ENCODE measurements around the gene NCOR2. TPM values are rescaled to one million over a fixed set of nuclear protein-coding genes. Genes with fewer than 3 reads are reported as not detected.
A peak's percentile ranks its signal among the peaks of the same experiment; 100 is the strongest.

NCOR2 gene
- total RNA-seq, 1 donor from 2014 or later, result 251 TPM

DNA sequence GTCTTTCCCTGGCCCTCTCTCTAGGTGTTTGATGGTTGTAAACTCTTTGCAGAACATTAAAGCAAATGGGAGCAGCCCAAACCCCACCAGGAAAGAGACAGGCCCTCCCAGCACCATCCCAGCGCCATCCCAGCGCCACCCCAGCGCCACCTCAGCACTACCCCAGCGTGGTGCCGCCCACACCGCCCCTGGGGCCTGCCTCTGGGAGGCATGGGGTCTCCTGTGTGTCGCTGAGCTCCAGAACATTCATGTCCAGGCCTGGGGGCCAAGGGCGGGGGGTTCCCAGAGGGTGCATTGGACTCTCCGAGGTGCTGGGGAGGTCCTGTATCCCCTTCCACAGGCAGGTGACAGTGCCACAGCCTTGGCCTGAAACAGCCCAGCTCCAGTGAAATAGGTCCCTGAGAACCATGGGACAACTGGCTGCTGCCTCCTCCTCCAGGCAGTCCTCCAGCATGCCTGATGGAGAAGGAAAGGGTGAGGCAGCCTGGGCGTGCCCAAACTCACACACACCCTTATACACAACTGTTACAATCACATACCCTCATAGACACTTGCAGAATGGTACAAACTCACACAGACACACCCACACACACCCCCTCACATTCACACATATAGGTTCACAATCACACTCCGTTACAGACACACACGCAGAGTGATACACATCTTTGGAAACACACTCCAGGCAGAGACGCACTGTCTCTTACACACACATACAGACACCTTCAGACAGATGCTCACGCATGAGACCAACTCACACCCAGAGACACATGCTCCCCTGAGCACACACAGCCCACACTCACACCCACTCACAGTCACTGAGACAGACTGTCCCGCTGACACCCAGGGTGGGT is 44.4 kb upstream of the NCOR2 start:
- Mint-ChIP-seq H3K4me1 (ENCODE audit: low read depth) (peaks cover 7% of the 10 kb centered on the region), H3K27ac (no peak overlapping the region), H3K27me3 (peaks cover 4% of the 10 kb centered on the region), H3K9me3 (ENCODE audit: low read depth) (no peaks in the 10 kb centered on the region), H3K36me3 (ENCODE audit: insufficient read depth) (no peaks in the 10 kb centered on the region), H3K4me3 (ENCODE audit: low read depth) (no peak overlapping the region)
- DNase-seq (ENCODE audit: low spot score, unreplicated experiment), result no peak
- TF ChIP-seq, protein P1, sequence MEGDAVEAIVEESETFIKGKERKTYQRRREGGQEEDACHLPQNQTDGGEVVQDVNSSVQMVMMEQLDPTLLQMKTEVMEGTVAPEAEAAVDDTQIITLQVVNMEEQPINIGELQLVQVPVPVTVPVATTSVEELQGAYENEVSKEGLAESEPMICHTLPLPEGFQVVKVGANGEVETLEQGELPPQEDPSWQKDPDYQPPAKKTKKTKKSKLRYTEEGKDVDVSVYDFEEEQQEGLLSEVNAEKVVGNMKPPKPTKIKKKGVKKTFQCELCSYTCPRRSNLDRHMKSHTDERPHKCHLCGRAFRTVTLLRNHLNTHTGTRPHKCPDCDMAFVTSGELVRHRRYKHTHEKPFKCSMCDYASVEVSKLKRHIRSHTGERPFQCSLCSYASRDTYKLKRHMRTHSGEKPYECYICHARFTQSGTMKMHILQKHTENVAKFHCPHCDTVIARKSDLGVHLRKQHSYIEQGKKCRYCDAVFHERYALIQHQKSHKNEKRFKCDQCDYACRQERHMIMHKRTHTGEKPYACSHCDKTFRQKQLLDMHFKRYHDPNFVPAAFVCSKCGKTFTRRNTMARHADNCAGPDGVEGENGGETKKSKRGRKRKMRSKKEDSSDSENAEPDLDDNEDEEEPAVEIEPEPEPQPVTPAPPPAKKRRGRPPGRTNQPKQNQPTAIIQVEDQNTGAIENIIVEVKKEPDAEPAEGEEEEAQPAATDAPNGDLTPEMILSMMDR (IDR thresholded peaks at IDR 0.05; ENCODE audit: unreplicated experiment), result no peak

GRCh38 chr12:124610629-124611558 is 43.5 kb upstream of the NCOR2 start:
- Mint-ChIP-seq H3K27me3 (peaks cover 4% of the 10 kb centered on the region), H3K9me3 (ENCODE audit: low read depth) (no peaks in the 10 kb centered on the region), H3K4me3 (ENCODE audit: low read depth) (no peak overlapping the region), H3K27ac (no peak overlapping the region), H3K4me1 (ENCODE audit: low read depth) (peaks cover 11% of the 10 kb centered on the region), H3K36me3 (ENCODE audit: insufficient read depth) (no peaks in the 10 kb centered on the region)
- DNase-seq (ENCODE audit: low spot score, unreplicated experiment), result no peak
- TF ChIP-seq, protein P1 (IDR thresholded peaks at IDR 0.05; ENCODE audit: unreplicated experiment), result no peak

DNA sequence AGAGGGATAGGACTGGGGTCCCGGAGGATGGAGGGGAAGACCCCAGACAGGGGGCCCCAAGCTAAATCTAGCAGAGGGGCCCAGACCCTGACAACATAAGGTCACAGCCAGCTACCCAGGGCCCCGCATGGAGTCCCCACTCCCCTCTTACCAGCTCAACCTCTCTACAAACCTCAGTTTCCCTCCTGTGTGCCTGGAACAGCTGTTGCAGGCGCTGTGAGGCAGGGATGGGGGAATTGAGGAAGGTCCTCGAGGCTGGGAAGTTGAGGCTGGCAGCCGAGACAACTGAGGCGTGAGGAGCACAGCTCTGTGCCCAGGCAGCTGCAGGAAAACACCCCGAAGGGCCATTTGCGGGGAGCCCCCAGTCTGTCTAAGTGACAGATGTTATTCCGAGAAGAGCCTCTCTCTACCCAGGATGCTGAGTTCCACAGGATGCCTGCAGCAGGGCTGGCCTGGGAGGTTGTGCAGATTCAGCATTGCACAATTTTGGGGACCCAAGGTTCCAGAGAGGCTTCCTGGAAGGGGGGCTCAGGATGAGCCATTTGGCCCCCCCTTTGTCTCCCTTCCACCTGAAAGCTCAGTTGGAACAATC is 42.7 kb upstream of the NCOR2 start:
- H3K36me3 Mint-ChIP-seq (ENCODE audit: insufficient read depth), result no peaks in the 10 kb centered on the region
- TF ChIP-seq, protein P1 (IDR thresholded peaks at IDR 0.05; ENCODE audit: unreplicated experiment), result no peak
- H3K4me1 Mint-ChIP-seq (ENCODE audit: low read depth), result peaks cover 18% of the 10 kb centered on the region
- no peak overlapping the region for H3K4me3 Mint-ChIP-seq (ENCODE audit: low read depth)
- no peak for DNase-seq (ENCODE audit: low spot score, unreplicated experiment)
- H3K27me3 Mint-ChIP-seq, result peaks cover 4% of the 10 kb centered on the region
- no peaks in the 10 kb centered on the region for H3K9me3 Mint-ChIP-seq (ENCODE audit: low read depth)
- H3K27ac Mint-ChIP-seq, result no peak overlapping the region

GRCh38 chr12:124609041-124609989 is 41.9 kb upstream of the NCOR2 start:
- H3K9me3 Mint-ChIP-seq (ENCODE audit: low read depth), result no peaks in the 10 kb centered on the region
- no peak overlapping the region for H3K4me3 Mint-ChIP-seq (ENCODE audit: low read depth)
- peak overlapping the region; percentile 86 for H3K27ac Mint-ChIP-seq
- DNase-seq (ENCODE audit: low spot score, unreplicated experiment), result peak; percentile 35
- H3K4me1 Mint-ChIP-seq (ENCODE audit: low read depth), result peaks cover 24% of the 10 kb centered on the region
- TF ChIP-seq, protein P1 (IDR thresholded peaks at IDR 0.05; ENCODE audit: unreplicated experiment), result no peak
- no peaks in the 10 kb centered on the region for H3K36me3 Mint-ChIP-seq (ENCODE audit: insufficient read depth)
- H3K27me3 Mint-ChIP-seq, result peaks cover 4% of the 10 kb centered on the region
